Thyroid gland (tissue), 4 donors: ENCODE data around the gene ST7. TPM values are rescaled to one million over a fixed set of nuclear protein-coding genes. Genes with fewer than 3 reads are reported as not detected.
A peak's percentile ranks its signal among the peaks of the same experiment; 100 is the strongest.

Experiments
- DNase-seq, 2 donors: peaks; one replicate each; pipeline ENCODE4 v3.0.0-alpha.2; 2019
- H3K27ac ChIP-seq, 3 donors: fragments of 200-600 bp; sonication (generic); 1 replicate in 2 of 3; 2 replicates in 1 of 3; pipeline ENCODE4 v1.5.1; 2016 to 2019; ENCODE audit warnings: mild to moderate bottlenecking in 1 of 3, moderate library complexity in 1 of 3
- H3K27me3 ChIP-seq: fragments of 200-600 bp; sonication (generic); one replicate; pipeline ENCODE4 v1.5.1; 2019
- H3K36me3 ChIP-seq, 2 donors: fragments of 200-600 bp; sonication (generic); one replicate each; pipeline ENCODE4 v1.5.1; 2016 to 2019
- H3K4me1 ChIP-seq, 2 donors: fragments of 200-600 bp; sonication (generic); one replicate each; pipeline ENCODE4 v1.5.1; 2017 to 2019
- H3K4me3 ChIP-seq, 3 donors: fragments of 200-600 bp; sonication (generic); replicated peaks in 1 of 3; 1 replicate in 2 of 3; 2 replicates in 1 of 3; pipeline ENCODE4 v1.5.1; 2016; ENCODE audit warnings: mild to moderate bottlenecking in 1 of 3
- H3K9me3 ChIP-seq: fragments of 200-600 bp; sonication (generic); one replicate; pipeline ENCODE4 v1.5.1; 2017
- CTCF ChIP-seq, 6 experiments: fragments of 200-600 bp in 3 of 6; fragments of 450-650 bp in 3 of 6; sonication (generic) in 3 of 6; IDR thresholded peaks; one replicate each; pipeline ENCODE4 v1.5.1; 2016 to 2019; ENCODE audit warnings: antibody characterized with exemption in 6 of 6, mild to moderate bottlenecking in 2 of 6, inconsistent platforms in 1 of 6, moderate library complexity in 1 of 6
- POLR2A ChIP-seq, 2 donors: fragments of 450-650 bp; IDR thresholded peaks; one replicate each; pipeline ENCODE4 v1.6.1; 2017; ENCODE audit warnings: antibody characterized with exemption in 2 of 2, mild to moderate bottlenecking in 2 of 2, moderate library complexity in 1 of 2
- WGBS, 2 donors: methylation state at CpG; one replicate each; pipeline ENCODE4 v1.1.5; 2017; 5-methylcytosine and 5-hydroxymethylcytosine counted together
- intact Hi-C: fragments of 100-400 bp; cut with DNase I; formaldehyde crosslinking; loops from one replicate; pipeline ENCODE4 v1.15.1; 2023
- total RNA-seq, 4 donors: library from RNA; depleted of rRNA; stranded (reverse); fragments of >200 nt; gene quantifications; one replicate each; pipeline ENCODE4 v1.2.3, GENCODE V29; 2016

The ST7 gene
- total RNA-seq, 4 donors from 2014 or later, result 62.8 to 75.1 (median 66.7) TPM

- H3K36me3 ChIP-seq, result no peaks in the 10 kb centered on the region
- WGBS, 2 donors, result 75% methylated on average over 6 of the region's 6 CpGs
- intact Hi-C loops, result no loop called here
These were observed 58.3 kb downstream of the ST7 start for GRCh38 chr7:117011419-117012260.

GRCh38 chr7:117012284-117012683 is 59.0 kb downstream of the ST7 start:
- no peaks in the 10 kb centered on the region for H3K27me3 ChIP-seq
- no peaks in the 10 kb centered on the region for H3K9me3 ChIP-seq
- TF ChIP-seq POLR2A (IDR thresholded peaks at IDR 0.05), result no peak
- no peak for TF ChIP-seq CTCF (IDR thresholded peaks at IDR 0.05)
- H3K4me1 ChIP-seq, result peaks cover 12 to 27% of the 10 kb centered on the region in 2 donors
- H3K36me3 ChIP-seq, result no peaks in the 10 kb centered on the region
- 68 to 70% methylated on average over 2 of the region's 2 CpGs for WGBS, 2 donors
- H3K27ac ChIP-seq, result peak overlapping the region; percentile 0 to 39 (median 33)
- no peak overlapping the region for H3K4me3 ChIP-seq
- intact Hi-C loops, result no loop called here
- DNase-seq, result no peak

More at GRCh38 chr7:117011419-117012260, 58.3 kb downstream of the ST7 start:
- Histone ChIP-seq H3K9me3 (no peaks in the 10 kb centered on the region), H3K27ac (peak overlapping the region; percentile 0 to 50 (median 39)), H3K27me3 (no peaks in the 10 kb centered on the region), H3K4me1 (peaks cover 12 to 23% of the 10 kb centered on the region in 2 donors), H3K4me3 (no peak overlapping the region)
- peak in 1 of 2 donors; percentile 21 for TF ChIP-seq POLR2A (IDR thresholded peaks at IDR 0.05)
- no peak for TF ChIP-seq CTCF (IDR thresholded peaks at IDR 0.05)
- DNase-seq, result no peak

DNA sequence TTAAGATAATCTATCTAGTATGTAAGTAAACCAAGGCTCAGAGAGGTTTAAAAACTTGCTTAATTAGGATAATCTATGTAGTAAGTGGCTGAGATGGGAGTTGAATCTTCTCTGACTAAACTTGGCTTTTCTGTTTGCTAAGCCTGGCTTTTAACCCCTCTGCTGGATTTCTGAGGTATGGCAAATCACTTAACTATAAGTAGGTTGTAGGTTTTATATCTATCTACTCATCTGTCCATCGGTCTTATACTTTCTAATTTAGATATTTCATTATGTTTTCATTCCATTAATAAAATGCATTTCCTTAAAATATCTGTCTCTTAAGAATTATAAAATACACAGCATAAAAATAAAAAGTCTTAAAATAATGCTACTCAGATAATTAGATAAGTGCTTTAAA is 59.4 kb downstream of the ST7 start:
- intact Hi-C loops, result no loop called here
- TF ChIP-seq POLR2A (IDR thresholded peaks at IDR 0.05) (no peak), CTCF (IDR thresholded peaks at IDR 0.05) (no peak)
- Histone ChIP-seq H3K27ac (peak overlapping the region in 1 of 3 donors; percentile 33), H3K9me3 (no peaks in the 10 kb centered on the region), H3K36me3 (no peaks in the 10 kb centered on the region), H3K4me3 (no peak overlapping the region), H3K4me1 (peaks cover 12 to 27% of the 10 kb centered on the region in 2 donors), H3K27me3 (no peaks in the 10 kb centered on the region)
- 82 to 92% methylated on average over 1 of the region's 1 CpG for WGBS, 2 donors
- no peak for DNase-seq

DNA sequence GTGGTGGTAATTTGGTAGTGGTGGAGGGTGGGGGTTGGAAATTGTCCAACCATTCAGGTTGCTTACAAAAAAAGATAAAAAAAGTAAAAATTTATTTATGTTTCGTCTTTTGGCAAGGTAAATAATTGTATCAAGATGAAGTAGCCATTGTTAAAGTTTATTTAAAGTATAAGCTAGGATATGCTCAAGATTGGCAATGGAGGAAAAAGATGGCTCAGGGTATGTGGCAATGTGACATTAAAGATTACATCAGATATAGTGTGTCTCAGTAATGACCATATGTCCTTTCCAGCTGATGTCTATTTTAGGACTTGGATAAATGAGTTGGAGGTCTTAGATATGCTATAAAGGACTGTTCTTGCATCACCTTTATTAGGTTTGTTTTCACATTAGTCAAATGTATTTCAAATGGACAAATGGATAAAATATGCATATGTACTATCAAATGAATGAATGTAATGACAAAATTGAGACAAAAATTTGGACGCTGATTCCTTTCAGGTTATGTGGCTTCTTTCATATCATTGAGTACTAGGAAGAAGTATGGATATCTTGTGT is 60.9 kb downstream of the ST7 start:
- Histone ChIP-seq H3K36me3 (no peaks in the 10 kb centered on the region), H3K4me1 (peaks cover 12 to 27% of the 10 kb centered on the region in 2 donors), H3K9me3 (no peaks in the 10 kb centered on the region), H3K27me3 (no peaks in the 10 kb centered on the region), H3K27ac (peak overlapping the region in 1 of 3 donors; percentile 11), H3K4me3 (no peak overlapping the region)
- intact Hi-C loops, result no loop called here
- DNase-seq, result no peak
- TF ChIP-seq POLR2A (IDR thresholded peaks at IDR 0.05) (no peak), CTCF (IDR thresholded peaks at IDR 0.05) (no peak)
- WGBS, 2 donors, result 83 to 86% methylated on average over 2 of the region's 2 CpGs

- H3K9me3 ChIP-seq, result no peaks in the 10 kb centered on the region
- intact Hi-C loops, result no loop called here
- no peaks in the 10 kb centered on the region for H3K27me3 ChIP-seq
- no peak overlapping the region for H3K4me3 ChIP-seq
- peaks cover 13 to 27% of the 10 kb centered on the region in 2 donors for H3K4me1 ChIP-seq
- TF ChIP-seq POLR2A (IDR thresholded peaks at IDR 0.05) (peak in 1 of 2 donors; percentile 25), CTCF (IDR thresholded peaks at IDR 0.05) (no peak)
- no peaks in the 10 kb centered on the region for H3K36me3 ChIP-seq
- WGBS, 2 donors, result 6 to 7% methylated on average over 6 of the region's 6 CpGs
- peak overlapping the region in 1 of 3 donors; percentile 11 for H3K27ac ChIP-seq
- DNase-seq, result peak; percentile 75 to 77
These were observed 61.4 kb downstream of the ST7 start for GRCh38 chr7:117014673-117015133.
